Suprapubic skin (tissue), 4 donors: Measurements from ENCODE around the gene OR2Z1. TPM values are rescaled to one million over a fixed set of nuclear protein-coding genes. Genes with fewer than 3 reads are reported as not detected.
"Not testable (repeated sequence)": the region's sequence is repeated elsewhere in the genome, so short reads cannot be mapped to it uniquely, and the experiment has no call there.

ENCODE experiments used
- DNase-seq, 2 donors: peaks; one replicate each; pipeline ENCODE4 v3.0.0-alpha.2; 2019; ENCODE audit warnings: low spot score in 2 of 2
- H3K27ac ChIP-seq: fragments of 200-600 bp; sonication (generic); one replicate; pipeline ENCODE4 v1.5.1; 2019
- H3K27me3 ChIP-seq: fragments of 200-600 bp; sonication (generic); one replicate; pipeline ENCODE4 v1.5.1; 2019
- H3K36me3 ChIP-seq: fragments of 200-600 bp; sonication (generic); one replicate; pipeline ENCODE4 v1.5.1; 2019
- H3K4me1 ChIP-seq: fragments of 200-600 bp; sonication (generic); one replicate; pipeline ENCODE4 v1.5.1; 2019
- H3K4me3 ChIP-seq: fragments of 200-600 bp; sonication (generic); one replicate; pipeline ENCODE4 v1.5.1; 2019; ENCODE audit warnings: mild to moderate bottlenecking
- H3K9me3 ChIP-seq: fragments of 200-600 bp; sonication (generic); one replicate; pipeline ENCODE4 v1.5.1; 2019
- EP300 ChIP-seq: sonication (generic); formaldehyde crosslinking; IDR thresholded peaks from one replicate; pipeline ENCODE4 v1.6.1; 2017; ENCODE audit warnings: antibody characterized with exemption
- POLR2A ChIP-seq, 2 donors: fragments of 450-650 bp; IDR thresholded peaks; one replicate each; pipeline ENCODE4 v1.6.1; 2017; ENCODE audit warnings: antibody characterized with exemption in 2 of 2, mild to moderate bottlenecking in 2 of 2, moderate library complexity in 2 of 2
- POLR2AphosphoS5 ChIP-seq, 3 donors: sonication (generic); formaldehyde crosslinking; IDR thresholded peaks; one replicate each; pipeline ENCODE4 v1.6.1; 2017; ENCODE audit warnings: antibody characterized with exemption in 3 of 3
- WGBS: methylation state at CpG from one replicate; pipeline ENCODE4 v1.1.5; 2018; 5-methylcytosine and 5-hydroxymethylcytosine counted together
- total RNA-seq, 4 donors: library from RNA; depleted of rRNA; stranded (reverse); fragments of >200 nt; gene quantifications; one replicate each; pipeline ENCODE4 v1.1.0, GENCODE V29; 2016
- TF ChIP-seq, protein P1 (sequence below), 2 donors: fragments of 200-600 bp in 1 of 2; fragments of 450-650 bp in 1 of 2; sonication (generic) in 1 of 2; IDR thresholded peaks; one replicate each; pipeline ENCODE4 v1.5.1; 2016 to 2019; ENCODE audit warnings: antibody characterized with exemption in 2 of 2, mild to moderate bottlenecking in 1 of 2, moderate library complexity in 1 of 2

Gene OR2Z1
- total RNA-seq, 4 donors from 2014 or later, result 2.7 TPM; not detected in 3

DNA sequence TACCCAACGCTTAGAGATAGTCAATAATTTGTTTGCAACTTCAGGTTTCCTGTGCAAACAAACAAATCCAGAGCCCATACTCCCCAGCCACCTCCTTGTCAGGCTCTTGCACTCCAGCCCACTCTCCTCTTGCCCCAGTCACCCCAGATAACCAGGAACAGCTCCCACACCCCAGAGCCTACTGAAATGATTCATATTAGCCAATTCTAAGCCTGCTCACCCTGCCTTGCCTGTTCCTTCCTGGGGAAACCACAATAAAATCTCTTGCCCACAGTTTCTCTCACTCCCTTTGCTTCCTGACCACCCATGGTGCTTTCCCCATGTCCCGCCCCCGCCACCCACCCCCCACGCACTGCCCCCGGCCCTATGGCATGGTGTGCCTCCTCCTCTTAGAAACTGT is 19.1 kb upstream of the OR2Z1 start:
- Histone ChIP-seq H3K27ac (no peak overlapping the region), H3K4me3 (no peak overlapping the region), H3K36me3 (no peaks in the 10 kb centered on the region), H3K4me1 (no peaks in the 10 kb centered on the region), H3K27me3 (peaks cover 33% of the 10 kb centered on the region), H3K9me3 (no peaks in the 10 kb centered on the region)
- no peak for DNase-seq
- TF ChIP-seq, protein P1, sequence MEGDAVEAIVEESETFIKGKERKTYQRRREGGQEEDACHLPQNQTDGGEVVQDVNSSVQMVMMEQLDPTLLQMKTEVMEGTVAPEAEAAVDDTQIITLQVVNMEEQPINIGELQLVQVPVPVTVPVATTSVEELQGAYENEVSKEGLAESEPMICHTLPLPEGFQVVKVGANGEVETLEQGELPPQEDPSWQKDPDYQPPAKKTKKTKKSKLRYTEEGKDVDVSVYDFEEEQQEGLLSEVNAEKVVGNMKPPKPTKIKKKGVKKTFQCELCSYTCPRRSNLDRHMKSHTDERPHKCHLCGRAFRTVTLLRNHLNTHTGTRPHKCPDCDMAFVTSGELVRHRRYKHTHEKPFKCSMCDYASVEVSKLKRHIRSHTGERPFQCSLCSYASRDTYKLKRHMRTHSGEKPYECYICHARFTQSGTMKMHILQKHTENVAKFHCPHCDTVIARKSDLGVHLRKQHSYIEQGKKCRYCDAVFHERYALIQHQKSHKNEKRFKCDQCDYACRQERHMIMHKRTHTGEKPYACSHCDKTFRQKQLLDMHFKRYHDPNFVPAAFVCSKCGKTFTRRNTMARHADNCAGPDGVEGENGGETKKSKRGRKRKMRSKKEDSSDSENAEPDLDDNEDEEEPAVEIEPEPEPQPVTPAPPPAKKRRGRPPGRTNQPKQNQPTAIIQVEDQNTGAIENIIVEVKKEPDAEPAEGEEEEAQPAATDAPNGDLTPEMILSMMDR (IDR thresholded peaks at IDR 0.05), result no peak
- TF ChIP-seq POLR2A (IDR thresholded peaks at IDR 0.05) (no peak), POLR2AphosphoS5 (IDR thresholded peaks at IDR 0.05) (no peak), EP300 (no peak)
- 31% methylated on average over 5 of the region's 5 CpGs for WGBS

DNA sequence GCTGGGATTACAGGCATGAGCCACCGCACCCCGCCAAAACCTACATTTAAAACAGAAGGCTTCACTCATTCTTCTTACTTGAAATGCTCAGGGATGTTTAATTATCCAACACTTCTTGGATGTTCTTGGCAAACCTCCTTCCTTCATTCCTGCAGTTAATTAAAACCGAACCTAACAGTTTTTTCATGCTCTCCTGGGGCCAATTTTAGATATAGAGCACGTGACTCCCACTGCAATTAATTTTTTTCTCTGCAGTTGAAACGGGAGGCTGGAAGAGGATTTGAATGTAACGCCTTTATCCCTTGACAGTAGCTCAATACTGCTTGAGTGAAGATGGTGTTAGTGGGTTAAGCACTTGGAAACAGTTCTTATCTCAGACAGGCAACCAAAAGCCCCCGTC is 18.2 kb upstream of the OR2Z1 start:
- no peak overlapping the region for H3K27ac ChIP-seq
- no peaks in the 10 kb centered on the region for H3K36me3 ChIP-seq
- no peaks in the 10 kb centered on the region for H3K4me1 ChIP-seq
- H3K4me3 ChIP-seq, result no peak overlapping the region
- no peaks in the 10 kb centered on the region for H3K9me3 ChIP-seq
- no peak for DNase-seq
- 16% methylated on average over 7 of the region's 7 CpGs for WGBS
- no peak for TF ChIP-seq POLR2AphosphoS5 (IDR thresholded peaks at IDR 0.05)
- TF ChIP-seq, protein P1 (IDR thresholded peaks at IDR 0.05), result no peak
- TF ChIP-seq POLR2A (IDR thresholded peaks at IDR 0.05), result no peak
- TF ChIP-seq EP300, result no peak
- peaks cover 24% of the 10 kb centered on the region for H3K27me3 ChIP-seq

DNA sequence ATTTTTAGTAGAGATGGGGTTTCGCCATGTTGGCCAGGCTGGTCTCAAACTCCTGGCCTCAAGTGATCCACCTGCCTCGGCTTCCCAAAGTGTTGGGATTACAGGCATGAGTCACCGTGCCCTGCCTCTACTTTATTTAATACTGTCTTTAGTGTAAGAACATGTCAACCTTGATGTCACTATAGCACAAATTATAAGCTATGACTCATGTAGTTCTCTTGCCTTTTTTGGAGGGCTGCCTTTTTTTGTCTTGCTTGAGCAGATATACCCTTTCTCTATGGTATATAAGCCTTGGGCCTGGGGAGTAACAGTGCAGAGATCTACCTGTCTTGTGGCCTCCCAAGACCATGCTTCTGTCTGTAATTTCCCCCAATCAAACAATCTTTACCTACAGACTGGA is 16.1 kb upstream of the OR2Z1 start:
- not testable (repeated sequence) for H3K36me3 ChIP-seq, H3K4me3 ChIP-seq, DNase-seq, H3K9me3 ChIP-seq, H3K4me1 ChIP-seq, H3K27ac ChIP-seq
- 62% methylated on average over 3 of the region's 3 CpGs for WGBS
- peaks cover 11% of the 10 kb centered on the region for H3K27me3 ChIP-seq

DNA sequence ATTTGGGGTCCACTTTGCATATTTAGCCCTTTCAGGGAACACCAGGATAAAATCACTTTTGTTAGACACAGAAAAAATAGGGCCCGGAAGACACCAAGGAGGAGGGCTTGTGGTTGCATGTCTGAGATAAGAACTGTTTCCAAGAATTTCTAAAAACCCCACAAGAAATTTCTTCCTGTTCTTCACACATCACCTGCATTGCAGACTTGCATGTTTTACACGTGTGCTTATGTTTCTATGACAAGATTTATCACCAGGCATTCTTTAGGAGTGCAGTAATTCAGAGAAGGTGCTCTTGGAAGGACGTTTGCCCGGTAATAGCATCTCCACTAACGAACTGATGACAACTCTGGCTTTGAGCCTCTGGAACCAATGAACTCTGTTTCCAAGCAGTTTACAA is 15.7 kb upstream of the OR2Z1 start:
- Histone ChIP-seq H3K27ac (no peak overlapping the region), H3K4me1 (no peaks in the 10 kb centered on the region), H3K27me3 (peaks cover 8% of the 10 kb centered on the region), H3K4me3 (no peak overlapping the region), H3K36me3 (no peaks in the 10 kb centered on the region), H3K9me3 (no peaks in the 10 kb centered on the region)
- WGBS, result 19% methylated on average over 5 of the region's 5 CpGs
- TF ChIP-seq POLR2A (IDR thresholded peaks at IDR 0.05) (no peak), EP300 (no peak)
- TF ChIP-seq, protein P1 (IDR thresholded peaks at IDR 0.05), result no peak
- DNase-seq, result no peak

DNA sequence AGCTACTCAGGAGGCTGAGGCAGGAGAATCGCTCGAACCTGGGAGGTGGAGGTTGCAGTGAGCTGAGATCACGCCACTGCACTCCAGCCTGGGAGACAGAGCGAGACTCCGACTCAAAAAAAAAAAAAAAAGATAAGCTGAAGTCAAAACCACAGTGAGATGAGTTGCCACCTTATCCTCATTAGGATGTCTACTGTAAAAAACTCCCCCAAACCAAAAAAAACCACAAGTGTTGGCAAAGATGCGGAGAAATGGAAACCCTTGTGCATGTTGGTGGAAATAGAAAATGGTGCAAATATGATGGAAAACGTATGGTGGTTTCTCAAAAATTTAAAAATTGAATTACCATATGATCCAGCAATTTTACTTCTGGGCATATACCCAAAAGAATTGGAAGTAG is 11.1 kb upstream of the OR2Z1 start:
- not testable (repeated sequence) for H3K4me3 ChIP-seq, H3K9me3 ChIP-seq, H3K27me3 ChIP-seq, DNase-seq, H3K36me3 ChIP-seq, H3K27ac ChIP-seq, H3K4me1 ChIP-seq
- 81% methylated on average over 7 of the region's 7 CpGs for WGBS

DNA sequence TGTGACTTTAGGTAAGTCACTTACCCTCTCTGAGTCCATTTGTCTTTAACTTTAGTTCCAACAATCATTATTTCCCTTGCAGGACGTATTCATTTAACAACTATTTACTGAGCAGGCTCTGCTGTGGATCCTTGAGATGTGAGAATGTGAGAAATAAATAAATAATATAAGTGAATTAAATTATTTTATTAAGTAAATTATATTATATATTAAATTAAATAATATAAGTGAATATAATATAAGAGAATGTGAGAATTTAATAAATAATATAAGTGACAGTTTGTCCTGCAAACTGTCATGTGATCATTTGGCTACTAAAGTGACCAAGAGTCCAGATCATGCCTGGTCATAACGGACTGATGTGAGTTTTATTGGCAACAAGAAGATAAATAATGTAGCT is 598 bp downstream of the OR2Z1 start:
- Histone ChIP-seq H3K27ac (no peak overlapping the region), H3K9me3 (no peaks in the 10 kb centered on the region), H3K4me1 (no peaks in the 10 kb centered on the region), H3K27me3 (peaks cover 9% of the 10 kb centered on the region), H3K4me3 (no peak overlapping the region), H3K36me3 (no peaks in the 10 kb centered on the region)
- 54% methylated on average over 2 of the region's 2 CpGs for WGBS
- TF ChIP-seq POLR2A (IDR thresholded peaks at IDR 0.05), result no peak
- TF ChIP-seq EP300, result no peak
- TF ChIP-seq, protein P1 (IDR thresholded peaks at IDR 0.05), result no peak
- TF ChIP-seq POLR2AphosphoS5 (IDR thresholded peaks at IDR 0.05), result no peak
- DNase-seq, result no peak
